ENCODE data around the gene KAZALD1. TPM values are rescaled to one million over a fixed set of nuclear protein-coding genes. Genes with fewer than 3 reads are reported as not detected.
"Not testable (repeated sequence)": the region's sequence is repeated elsewhere in the genome, so short reads cannot be mapped to it uniquely, and the experiment has no call there.

The KAZALD1 gene
- total RNA-seq, 1 donor from 2014 or later, result 2.0 TPM

- peak overlapping the region; percentile 71 for H3K4me3 ChIP-seq (ENCODE audit: low read depth, low read length)
- H3K27me3 ChIP-seq (ENCODE audit: control insufficient read depth, insufficient read depth, low read length), result no peaks in the 10 kb centered on the region
- no peak for TF ChIP-seq CTCF (IDR thresholded peaks at IDR 0.05; ENCODE audit: insufficient read depth, low read length, poor library complexity, severe bottlenecking)
- no peaks in the 10 kb centered on the region for H3K36me3 ChIP-seq (ENCODE audit: control insufficient read depth, insufficient read depth, low read length)
- no peak for DNase-seq (ENCODE audit: low read depth)
Observed at GRCh38 chr10:101031796-101032636, 29.8 kb upstream of the KAZALD1 start.

GRCh38 chr10:101032637-101033224, 29.1 kb upstream of the KAZALD1 start:
- Histone ChIP-seq H3K27me3 (ENCODE audit: control insufficient read depth, insufficient read depth, low read length) (no peaks in the 10 kb centered on the region), H3K4me3 (ENCODE audit: low read depth, low read length) (peak overlapping the region; percentile 71), H3K36me3 (ENCODE audit: control insufficient read depth, insufficient read depth, low read length) (peaks cover 1% of the 10 kb centered on the region)
- DNase-seq (ENCODE audit: low read depth), result peak; percentile 70
- no peak for TF ChIP-seq CTCF (IDR thresholded peaks at IDR 0.05; ENCODE audit: insufficient read depth, low read length, poor library complexity, severe bottlenecking)

- Histone ChIP-seq H3K27me3 (ENCODE audit: control insufficient read depth, insufficient read depth, low read length) (no peaks in the 10 kb centered on the region), H3K4me3 (ENCODE audit: low read depth, low read length) (peak overlapping the region; percentile 71), H3K36me3 (ENCODE audit: control insufficient read depth, insufficient read depth, low read length) (peaks cover 1% of the 10 kb centered on the region)
- DNase-seq (ENCODE audit: low read depth), result no peak
- no peak for TF ChIP-seq CTCF (IDR thresholded peaks at IDR 0.05; ENCODE audit: insufficient read depth, low read length, poor library complexity, severe bottlenecking)
Observed at GRCh38 chr10:101033276-101033675, 28.5 kb upstream of the KAZALD1 start.

GRCh38 chr10:101034404-101034803, 27.4 kb upstream of the KAZALD1 start:
- H3K4me3 ChIP-seq (ENCODE audit: low read depth, low read length); H3K36me3 ChIP-seq (ENCODE audit: control insufficient read depth, insufficient read depth, low read length); DNase-seq (ENCODE audit: low read depth); H3K27me3 ChIP-seq (ENCODE audit: control insufficient read depth, insufficient read depth, low read length): not testable (repeated sequence)

GRCh38 chr10:101035314-101035713, 26.5 kb upstream of the KAZALD1 start:
- H3K27me3 ChIP-seq (ENCODE audit: control insufficient read depth, insufficient read depth, low read length), result no peaks in the 10 kb centered on the region
- peaks cover 1% of the 10 kb centered on the region for H3K36me3 ChIP-seq (ENCODE audit: control insufficient read depth, insufficient read depth, low read length)

More at GRCh38 chr10:101035314-101035713, 26.5 kb upstream of the KAZALD1 start:
- TF ChIP-seq CTCF (IDR thresholded peaks at IDR 0.05; ENCODE audit: insufficient read depth, low read length, poor library complexity, severe bottlenecking), result no peak
- H3K4me3 ChIP-seq (ENCODE audit: low read depth, low read length), result no peak overlapping the region
- DNase-seq (ENCODE audit: low read depth), result no peak
